Karpas-422 (cell line): ENCODE data around the gene HLA-DOA. TPM values are rescaled to one million over a fixed set of nuclear protein-coding genes. Genes with fewer than 3 reads are reported as not detected.
A peak's percentile ranks its signal among the peaks of the same experiment; 100 is the strongest.

ENCODE experiments used
- DNase-seq: peaks from one replicate; pipeline ENCODE4 v3.0.0-alpha.2; 2015
- H2AFZ ChIP-seq: fragments of 200-600 bp; sonication (generic); 2 replicates; pipeline ENCODE4 v1.6.1; 2014; ENCODE audit warnings: antibody characterized with exemption, low read length, mixed read lengths
- H3K27ac ChIP-seq: fragments of 200-600 bp; sonication (generic); 2 replicates; pipeline ENCODE4 v1.5.1; 2014; ENCODE audit warnings: mild to moderate bottlenecking, low read length, moderate library complexity
- H3K27me3 ChIP-seq: fragments of 200-600 bp; sonication (generic); 2 replicates; pipeline ENCODE4 v1.6.1; 2014; ENCODE audit warnings: low read length, mixed read lengths
- H3K36me3 ChIP-seq: fragments of 200-600 bp; sonication (generic); 2 replicates; pipeline ENCODE4 v1.6.1; 2014; ENCODE audit warnings: low read length, mixed read lengths; ENCODE audit not compliant: insufficient read depth
- H3K4me1 ChIP-seq: fragments of 200-600 bp; sonication (generic); 2 replicates; pipeline ENCODE4 v1.6.1; 2014; ENCODE audit warnings: mild to moderate bottlenecking, low read length, mixed read lengths
- H3K4me2 ChIP-seq: fragments of 200-600 bp; sonication (generic); 2 replicates; pipeline ENCODE4 v1.6.1; 2014; ENCODE audit warnings: low read length, low read depth, mild to moderate bottlenecking; ENCODE audit not compliant: poor library complexity, severe bottlenecking
- H3K4me3 ChIP-seq: fragments of 200-600 bp; sonication (generic); 2 replicates; pipeline ENCODE4 v1.5.1; 2014; ENCODE audit warnings: mild to moderate bottlenecking, antibody characterized with exemption, low read length, mixed read lengths
- H3K79me2 ChIP-seq: fragments of 200-600 bp; sonication (generic); 2 replicates; pipeline ENCODE4 v1.6.1; 2014; ENCODE audit warnings: mild to moderate bottlenecking, low read length, mixed read lengths
- H3K9ac ChIP-seq: fragments of 200-600 bp; sonication (generic); 2 replicates; pipeline ENCODE4 v1.6.0; 2014; ENCODE audit warnings: low read length
- H3K9me2 ChIP-seq: fragments of 200-600 bp; sonication (generic), shearing (Covaris generic); replicated peaks from 2 replicates; pipeline ENCODE4 v1.6.0; 2014; ENCODE audit warnings: mild to moderate bottlenecking, low read length, moderate library complexity; ENCODE audit not compliant: insufficient read depth
- H3K9me3 ChIP-seq: fragments of 300-700, 200-600 bp; sonication (generic); 2 replicates; pipeline ENCODE4 v1.6.1; 2014; ENCODE audit warnings: low read length, mixed read lengths
- H4K20me1 ChIP-seq: fragments of 200-600 bp; sonication (generic); 2 replicates; pipeline ENCODE4 v1.6.1; 2014; ENCODE audit warnings: mild to moderate bottlenecking, antibody characterized with exemption, low read length, low read depth; ENCODE audit not compliant: insufficient read depth
- total RNA-seq: library from RNA; depleted of rRNA; stranded (reverse); fragments of >200 nt; shearing (Covaris generic); gene quantifications from 2 replicates; pipeline ENCODE4 v1.2.3, GENCODE V29; 2014; ENCODE audit warnings: low replicate concordance

The HLA-DOA gene
- total RNA-seq, 1 experiment from 2014 or later, result 103 TPM

- Histone ChIP-seq H3K4me1 (peaks cover 38% of the 10 kb centered on the region), H3K36me3 (no peaks in the 10 kb centered on the region), H2AFZ (0 out of 2 replicates have a peak overlapping the region, but pooled peaks have one; percentile 14), H3K9ac (no peak overlapping the region), H3K4me2 (peak overlapping the region; percentile 88), H3K9me3 (no peaks in the 10 kb centered on the region), H3K27me3 (no peaks in the 10 kb centered on the region), H3K27ac (no peak overlapping the region), H3K4me3 (no peak overlapping the region), H3K79me2 (no peaks in the 10 kb centered on the region), H3K9me2 (no peaks in the 10 kb centered on the region), H4K20me1 (no peaks in the 10 kb centered on the region)
- DNase-seq, result no peak
Measured at GRCh38 chr6:33010356-33010755, 965 bp upstream of the HLA-DOA start.

GRCh38 chr6:33007831-33008400 lies 1.5 kb downstream of the HLA-DOA start:
- Histone ChIP-seq H3K9me3 (no peaks in the 10 kb centered on the region), H3K4me1 (peaks cover 32% of the 10 kb centered on the region), H3K4me2 (no peak overlapping the region), H3K4me3 (no peak overlapping the region), H3K36me3 (no peaks in the 10 kb centered on the region), H3K9me2 (no peaks in the 10 kb centered on the region), H2AFZ (no peak overlapping the region), H3K9ac (0 out of 2 replicates have a peak overlapping the region, but pooled peaks have one; percentile 86), H3K27me3 (no peaks in the 10 kb centered on the region), H3K79me2 (no peaks in the 10 kb centered on the region), H4K20me1 (no peaks in the 10 kb centered on the region), H3K27ac (no peak overlapping the region)
- no peak for DNase-seq

GRCh38 chr6:33004940-33005339 lies 4.5 kb downstream of the HLA-DOA start:
- no peaks in the 10 kb centered on the region for H3K9me3 ChIP-seq

GRCh38 chr6:33001685-33002084 lies 7.7 kb downstream of the HLA-DOA start:
- Histone ChIP-seq H3K79me2 (no peaks in the 10 kb centered on the region), H3K4me1 (peaks cover 10% of the 10 kb centered on the region), H3K4me2 (no peak overlapping the region), H3K36me3 (no peaks in the 10 kb centered on the region), H3K9ac (no peak overlapping the region), H3K27ac (no peak overlapping the region), H3K9me3 (no peaks in the 10 kb centered on the region), H3K27me3 (no peaks in the 10 kb centered on the region), H2AFZ (no peak overlapping the region), H3K9me2 (no peaks in the 10 kb centered on the region), H4K20me1 (no peaks in the 10 kb centered on the region), H3K4me3 (no peak overlapping the region)
- no peak for DNase-seq

More at GRCh38 chr6:33004940-33005339, 4.5 kb downstream of the HLA-DOA start:
- Histone ChIP-seq H3K27ac (no peak overlapping the region), H3K4me3 (no peak overlapping the region), H2AFZ (no peak overlapping the region), H3K9ac (no peak overlapping the region), H3K36me3 (no peaks in the 10 kb centered on the region), H3K4me1 (peaks cover 23% of the 10 kb centered on the region), H4K20me1 (no peaks in the 10 kb centered on the region), H3K27me3 (no peaks in the 10 kb centered on the region), H3K4me2 (no peak overlapping the region), H3K9me2 (no peaks in the 10 kb centered on the region), H3K79me2 (no peaks in the 10 kb centered on the region)
- no peak for DNase-seq

GRCh38 chr6:33000055-33000454 lies 9.3 kb downstream of the HLA-DOA start:
- no peak overlapping the region for H3K27ac ChIP-seq
- H3K4me1 ChIP-seq, result peaks cover 10% of the 10 kb centered on the region
- H3K4me2 ChIP-seq, result peak overlapping the region; percentile 43
- DNase-seq, result peak; percentile 88
- H3K9me3 ChIP-seq, result no peaks in the 10 kb centered on the region
- no peak overlapping the region for H3K9ac ChIP-seq
- no peaks in the 10 kb centered on the region for H3K36me3 ChIP-seq
- no peaks in the 10 kb centered on the region for H4K20me1 ChIP-seq
- no peak overlapping the region for H3K4me3 ChIP-seq
- H2AFZ ChIP-seq, result peak overlapping the region; percentile 47; the same call in 1 of the 2 replicates
- H3K9me2 ChIP-seq, result no peaks in the 10 kb centered on the region
- no peaks in the 10 kb centered on the region for H3K79me2 ChIP-seq
- no peaks in the 10 kb centered on the region for H3K27me3 ChIP-seq

- no peak overlapping the region for H3K9ac ChIP-seq
- H3K27ac ChIP-seq, result no peak overlapping the region
- peaks cover 7% of the 10 kb centered on the region for H3K4me1 ChIP-seq
- no peak for DNase-seq
- H3K9me2 ChIP-seq, result no peaks in the 10 kb centered on the region
- no peaks in the 10 kb centered on the region for H4K20me1 ChIP-seq
- H3K79me2 ChIP-seq, result no peaks in the 10 kb centered on the region
- no peak overlapping the region for H3K4me2 ChIP-seq
- H3K27me3 ChIP-seq, result no peaks in the 10 kb centered on the region
- no peaks in the 10 kb centered on the region for H3K9me3 ChIP-seq
- no peak overlapping the region for H3K4me3 ChIP-seq
- H2AFZ ChIP-seq, result no peak overlapping the region
- no peaks in the 10 kb centered on the region for H3K36me3 ChIP-seq
Measured at GRCh38 chr6:32995448-32995847, 13.9 kb downstream of the HLA-DOA start.

GRCh38 chr6:32993363-32993973 lies 15.9 kb downstream of the HLA-DOA start:
- Histone ChIP-seq H2AFZ (no peak overlapping the region), H3K36me3 (no peaks in the 10 kb centered on the region), H3K9ac (no peak overlapping the region), H3K27me3 (no peaks in the 10 kb centered on the region), H3K9me2 (no peaks in the 10 kb centered on the region), H3K4me1 (no peaks in the 10 kb centered on the region), H3K4me2 (no peak overlapping the region), H3K4me3 (no peak overlapping the region), H4K20me1 (no peaks in the 10 kb centered on the region), H3K79me2 (no peaks in the 10 kb centered on the region), H3K9me3 (no peaks in the 10 kb centered on the region), H3K27ac (no peak overlapping the region)
- DNase-seq, result no peak

GRCh38 chr6:32991972-32992371 lies 17.4 kb downstream of the HLA-DOA start:
- H3K27ac ChIP-seq, result no peak overlapping the region
- H3K9ac ChIP-seq, result no peak overlapping the region
- no peaks in the 10 kb centered on the region for H4K20me1 ChIP-seq
- no peak overlapping the region for H3K4me2 ChIP-seq
- no peak overlapping the region for H2AFZ ChIP-seq
- no peak overlapping the region for H3K4me3 ChIP-seq
- H3K9me2 ChIP-seq, result no peaks in the 10 kb centered on the region
- H3K36me3 ChIP-seq, result no peaks in the 10 kb centered on the region
- no peaks in the 10 kb centered on the region for H3K9me3 ChIP-seq
- no peak for DNase-seq
- no peaks in the 10 kb centered on the region for H3K4me1 ChIP-seq
- H3K79me2 ChIP-seq, result no peaks in the 10 kb centered on the region
- H3K27me3 ChIP-seq, result no peaks in the 10 kb centered on the region
